Left ventricle myocardium inferior (tissue), 1 donor: ENCODE results near the gene UBXN6. TPM values are rescaled to one million over a fixed set of nuclear protein-coding genes. Genes with fewer than 3 reads are reported as not detected.

Experiments
- DNase-seq: peaks from one replicate; pipeline ENCODE4 v3.0.0-alpha.2; 2020
- H3K27ac ChIP-seq: fragments of 200-600 bp; replicated peaks from 2 replicates; pipeline ENCODE4 v1.8.0; 2021
- H3K27me3 ChIP-seq: fragments of 200-600 bp; 2 replicates; pipeline ENCODE4 v1.8.0; 2021; ENCODE audit warnings: low read depth
- H3K36me3 ChIP-seq: fragments of 200-600 bp; 2 replicates; pipeline ENCODE4 v1.8.0; 2021
- H3K4me1 ChIP-seq: fragments of 200-600 bp; 2 replicates; pipeline ENCODE4 v1.8.0; 2021
- H3K4me3 ChIP-seq: fragments of 200-600 bp; 2 replicates; pipeline ENCODE4 v1.8.0; 2021; ENCODE audit warnings: mild to moderate bottlenecking, moderate library complexity
- H3K9me3 ChIP-seq: fragments of 200-600 bp; replicated peaks from 2 replicates; pipeline ENCODE4 v1.8.0; 2021
- CTCF ChIP-seq: fragments of 200-600 bp; IDR thresholded peaks from 2 replicates; pipeline ENCODE4 v1.8.0; 2021; ENCODE audit warnings: antibody characterized with exemption, mild to moderate bottlenecking, borderline replicate concordance
- intact Hi-C: fragments of 100-400 bp; cut with micrococcal nuclease; formaldehyde crosslinking; loops from one replicate; pipeline ENCODE4 v1.11.0; 2022
- total RNA-seq: library from RNA; stranded (reverse); fragmentation: NEBNext Ultra II Directional; extraction: Animal tissue kit (Norgen Biotek cat#: 25700); gene quantifications from one replicate; pipeline ENCODE4 v1.2.1, GENCODE V29; 2021
- donor health status: DM: no; HTN: yes; CAD: no; lungs with severe emphysema.

Gene UBXN6
- total RNA-seq, 1 donor from 2014 or later, result 113 TPM

DNA sequence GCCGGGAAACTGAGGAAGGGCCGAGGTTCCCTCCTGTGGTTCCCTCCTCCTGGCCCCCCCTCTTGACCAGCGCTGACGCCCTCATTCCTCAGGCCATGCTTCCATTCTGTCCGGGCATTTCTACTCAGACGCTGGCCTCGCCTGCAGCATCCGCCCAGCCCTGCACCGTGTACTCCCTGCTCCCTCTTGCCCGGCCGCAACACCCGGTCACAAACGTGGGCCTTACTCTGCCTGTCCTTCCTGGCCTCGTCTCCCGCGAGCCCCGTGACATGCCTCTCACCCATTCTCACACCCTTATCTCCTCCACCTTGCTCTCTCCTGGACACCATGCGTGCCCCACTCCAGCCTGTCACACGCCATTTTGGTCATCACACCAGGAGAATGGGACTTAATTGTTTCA, 25.8 kb upstream of the UBXN6 start:
- Histone ChIP-seq H3K27ac (no peak overlapping the region), H3K27me3 (no peaks in the 10 kb centered on the region), H3K9me3 (no peaks in the 10 kb centered on the region), H3K36me3 (peaks cover 39% of the 10 kb centered on the region), H3K4me3 (no peak overlapping the region), H3K4me1 (peaks cover 8% of the 10 kb centered on the region)
- intact Hi-C loops, result no loop called here
- no peak for TF ChIP-seq CTCF
- DNase-seq, result no peak

- intact Hi-C loops, result no loop called here
- H3K9me3 ChIP-seq, result no peaks in the 10 kb centered on the region
- H3K27me3 ChIP-seq, result no peaks in the 10 kb centered on the region
- no peak overlapping the region for H3K4me3 ChIP-seq
- H3K36me3 ChIP-seq, result peaks cover 42% of the 10 kb centered on the region
- no peak overlapping the region for H3K27ac ChIP-seq
- H3K4me1 ChIP-seq, result peaks cover 5% of the 10 kb centered on the region
- DNase-seq, result no peak
- TF ChIP-seq CTCF, result no peak
These were observed 25.2 kb upstream of the UBXN6 start for GRCh38 chr19:4482721-4483364.

GRCh38 chr19:4477034-4477801, 19.6 kb upstream of the UBXN6 start:
- no peak overlapping the region for H3K27ac ChIP-seq
- H3K27me3 ChIP-seq, result no peaks in the 10 kb centered on the region
- no peak overlapping the region for H3K4me3 ChIP-seq
- no peak for TF ChIP-seq CTCF
- no peak for DNase-seq
- no peaks in the 10 kb centered on the region for H3K9me3 ChIP-seq
- intact Hi-C loops, result no loop called here
- H3K36me3 ChIP-seq, result peaks cover 45% of the 10 kb centered on the region
- H3K4me1 ChIP-seq, result peaks cover 28% of the 10 kb centered on the region

- intact Hi-C loops, result no loop called here
- TF ChIP-seq CTCF, result no peak
- H3K36me3 ChIP-seq, result peaks cover 37% of the 10 kb centered on the region
- peaks cover 35% of the 10 kb centered on the region for H3K4me1 ChIP-seq
- DNase-seq, result no peak
- H3K4me3 ChIP-seq, result peak overlapping the region; percentile 98
- no peaks in the 10 kb centered on the region for H3K27me3 ChIP-seq
- H3K27ac ChIP-seq, result peak overlapping the region; percentile 16
- no peaks in the 10 kb centered on the region for H3K9me3 ChIP-seq
These were observed 17.0 kb upstream of the UBXN6 start for GRCh38 chr19:4474514-4475022.

- Histone ChIP-seq H3K36me3 (peaks cover 33% of the 10 kb centered on the region), H3K9me3 (no peaks in the 10 kb centered on the region), H3K4me3 (peak overlapping the region; percentile 98), H3K27me3 (no peaks in the 10 kb centered on the region), H3K4me1 (peaks cover 35% of the 10 kb centered on the region), H3K27ac (peak overlapping the region; percentile 16)
- TF ChIP-seq CTCF, result no peak
- intact Hi-C loops, result no loop called here
- DNase-seq, result no peak
These were observed 16.3 kb upstream of the UBXN6 start for GRCh38 chr19:4473763-4474513.
